Liver (tissue), 9 donors: ENCODE measurements around the gene CREB5. TPM values are rescaled to one million over a fixed set of nuclear protein-coding genes. Genes with fewer than 3 reads are reported as not detected.

Experiments used
- DNase-seq: peaks from one replicate; pipeline ENCODE4 v3.0.0-alpha.2; 2017; ENCODE audit warnings: low spot score
- H3K27ac ChIP-seq, 2 donors: one replicate each; pipeline ENCODE4 v1.7.0; 2013; ENCODE audit warnings: inconsistent platforms in 2 of 2, low read length in 2 of 2, control low read depth in 1 of 2, low read depth in 1 of 2, mild to moderate bottlenecking in 1 of 2
- H3K27me3 ChIP-seq, 4 donors: one replicate each; pipeline versions ENCODE4 v1.6.1 to v1.7.0; 2013; ENCODE audit warnings: low read length in 3 of 4, inconsistent platforms in 1 of 4, mild to moderate bottlenecking in 1 of 4, moderate library complexity in 1 of 4; ENCODE audit not compliant: control insufficient read depth in 4 of 4, insufficient read depth in 4 of 4
- H3K36me3 ChIP-seq, 4 donors: one replicate each; pipeline versions ENCODE4 v1.6.1 to v1.7.0; 2013; ENCODE audit warnings: low read length in 3 of 4, mild to moderate bottlenecking in 3 of 4, low read depth in 1 of 4, moderate library complexity in 1 of 4; ENCODE audit not compliant: control insufficient read depth in 4 of 4, insufficient read depth in 3 of 4
- H3K4me1 ChIP-seq, 4 donors: one replicate each; pipeline versions ENCODE4 v1.6.1 to v1.7.0; 2013; ENCODE audit warnings: low read length in 3 of 4, mild to moderate bottlenecking in 3 of 4, moderate library complexity in 1 of 4; ENCODE audit not compliant: control insufficient read depth in 4 of 4, insufficient read depth in 4 of 4
- H3K4me3 ChIP-seq, 3 donors: one replicate each; pipeline versions ENCODE4 v1.6.1 to v1.7.0; 2013; ENCODE audit warnings: low read length in 3 of 3, control low read depth in 1 of 3, low read depth in 1 of 3, mild to moderate bottlenecking in 1 of 3
- H3K9ac ChIP-seq, 2 donors: one replicate each; pipeline ENCODE4 v1.7.0; 2013; ENCODE audit warnings: low read length in 2 of 2, mild to moderate bottlenecking in 2 of 2, moderate library complexity in 2 of 2, control low read depth in 1 of 2, low read depth in 1 of 2
- H3K9me3 ChIP-seq, 4 donors: one replicate each; pipeline versions ENCODE4 v1.6.1 to v1.7.0; 2013; ENCODE audit warnings: low read length in 3 of 4; ENCODE audit not compliant: control insufficient read depth in 4 of 4
- ATF3 ChIP-seq: IDR thresholded peaks from 2 replicates; pipeline ENCODE4 v1.6.1; 2016; ENCODE audit warnings: antibody characterized with exemption
- EGR1 ChIP-seq, 2 donors: IDR thresholded peaks; 2 replicates each; pipeline ENCODE4 v1.6.1; 2016 to 2018; ENCODE audit warnings: antibody characterized with exemption in 2 of 2, low read depth in 2 of 2
- FOXA1 ChIP-seq: IDR thresholded peaks from 2 replicates; pipeline ENCODE4 v1.6.1; 2016; ENCODE audit warnings: antibody characterized with exemption
- GABPA ChIP-seq, 2 donors: IDR thresholded peaks in 1 of 2; conservative IDR thresholded peaks in 1 of 2; 2 replicates each; pipeline ENCODE4 v1.6.1; 2016; ENCODE audit warnings: antibody characterized with exemption in 2 of 2, mild to moderate bottlenecking in 1 of 2, moderate library complexity in 1 of 2
- HNF4A ChIP-seq, 2 donors: conservative IDR thresholded peaks; 2 replicates each; pipeline ENCODE4 v1.6.1; 2016; ENCODE audit warnings: antibody characterized with exemption in 2 of 2, mild to moderate bottlenecking in 2 of 2
- JUND ChIP-seq, 2 donors: IDR thresholded peaks; 2 replicates each; pipeline ENCODE4 v1.6.1; 2016; ENCODE audit warnings: antibody characterized with exemption in 2 of 2
- NR2F2 ChIP-seq: IDR thresholded peaks from 2 replicates; pipeline ENCODE4 v1.6.1; 2016; ENCODE audit warnings: antibody characterized with exemption
- RXRA ChIP-seq, 2 donors: IDR thresholded peaks; 2 replicates each; pipeline ENCODE4 v1.6.1; 2017 to 2018; ENCODE audit warnings: antibody characterized with exemption in 2 of 2, mild to moderate bottlenecking in 1 of 2
- SP1 ChIP-seq: IDR thresholded peaks from 2 replicates; pipeline ENCODE4 v1.6.1; 2018; ENCODE audit warnings: antibody characterized with exemption, mild to moderate bottlenecking
- TAF1 ChIP-seq: conservative IDR thresholded peaks from 2 replicates; pipeline ENCODE4 v1.6.1; 2016; ENCODE audit warnings: antibody characterized with exemption, mild to moderate bottlenecking
- WGBS: extraction: QIAGEN DNeasy Blood & Tissue Kit; methylation state at CpG from one replicate; pipeline ENCODE4 v1.1.7; 2013; 5-methylcytosine and 5-hydroxymethylcytosine counted together
- polyA plus RNA-seq, 2 donors: library from polyadenylated mRNA; stranded (reverse) in 1 of 2; unstranded in 1 of 2; fragments of 200-250 nt in 1 of 2; fragments of >200 nt in 1 of 2; fragmentation: Nextera tagmentation in 1 of 2; extraction: Ambion mirVana in 1 of 2; gene quantifications; one replicate each; pipeline versions ENCODE4 v1.2.1 to v1.2.3, GENCODE V29; 2013 to 2015
- total RNA-seq, 2 donors: library from RNA; depleted of rRNA; stranded (reverse); fragments of >200 nt; gene quantifications; one replicate each; pipeline ENCODE4 v1.2.3, GENCODE V29; 2014
- TF ChIP-seq, protein P1 (sequence below): fragments of 150-350 bp; IDR thresholded peaks from 2 replicates; pipeline ENCODE4 v1.5.1; 2017; ENCODE audit warnings: improper control_type of control experiment, low read depth, low read length; ENCODE audit not compliant: missing input control
- TF ChIP-seq, protein P2 (sequence below): IDR thresholded peaks from 2 replicates; pipeline ENCODE4 v1.6.1; 2016; ENCODE audit warnings: antibody characterized with exemption, mild to moderate bottlenecking
- donor health status: healthy.
- donor health status: healthy.
- donor health status: healthy.
- donor health status: healthy.
- donor health status: healthy.

CREB5 gene
- total and polyA plus RNA-seq, 4 donors: 0.25 to 0.92 (median 0.67) TPM

DNA sequence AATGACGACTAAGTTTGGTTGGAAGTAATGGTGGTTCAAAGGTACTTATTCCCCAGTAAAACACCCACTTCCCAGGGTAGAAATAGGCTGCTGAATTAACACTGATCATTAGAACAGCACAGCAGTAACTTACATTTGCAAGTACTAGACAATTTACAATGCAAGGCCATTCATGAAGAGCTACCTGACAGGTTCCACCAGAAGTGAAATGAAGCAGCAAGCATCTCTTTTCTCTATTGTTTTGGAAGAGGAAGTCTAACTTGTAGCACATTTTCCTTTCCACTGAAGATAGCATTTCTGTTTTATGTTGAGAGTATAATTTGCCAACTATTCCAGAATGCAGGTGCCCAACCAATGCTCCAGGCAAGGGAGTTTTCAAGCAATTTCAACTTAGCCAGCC, 145.9 kb downstream of the CREB5 start:
- H3K4me1 ChIP-seq: no peaks in the 10 kb centered on the region
- H3K27me3 ChIP-seq: peaks cover 0 to 15% (median 2%) of the 10 kb centered on the region in 4 donors
- no peaks in the 10 kb centered on the region for H3K36me3 ChIP-seq
- no peak for TF ChIP-seq HNF4A (conservative IDR thresholded peaks at IDR 0.05)
- TF ChIP-seq RXRA (IDR thresholded peaks at IDR 0.05): no peak
- TF ChIP-seq JUND (IDR thresholded peaks at IDR 0.05): no peak
- TF ChIP-seq ATF3: no peak
- no peak for TF ChIP-seq EGR1 (IDR thresholded peaks at IDR 0.05; ENCODE audit: low read depth in 2 of 2)
- TF ChIP-seq FOXA1: no peak
- no peak for TF ChIP-seq NR2F2
- TF ChIP-seq GABPA (IDR thresholded peaks at IDR 0.05 in 1 of 2, conservative IDR thresholded peaks at IDR 0.05 in 1 of 2): no peak
- no peak for TF ChIP-seq SP1
- TF ChIP-seq TAF1: no peak
- no peak overlapping the region for H3K9ac ChIP-seq
- 50% methylated on average over 1 of the region's 1 CpG for WGBS
- H3K4me3 ChIP-seq: no peak overlapping the region
- DNase-seq: no peak
- H3K9me3 ChIP-seq: peaks cover 0 to 4% (median 2%) of the 10 kb centered on the region in 4 donors
- no peak overlapping the region for H3K27ac ChIP-seq

DNA sequence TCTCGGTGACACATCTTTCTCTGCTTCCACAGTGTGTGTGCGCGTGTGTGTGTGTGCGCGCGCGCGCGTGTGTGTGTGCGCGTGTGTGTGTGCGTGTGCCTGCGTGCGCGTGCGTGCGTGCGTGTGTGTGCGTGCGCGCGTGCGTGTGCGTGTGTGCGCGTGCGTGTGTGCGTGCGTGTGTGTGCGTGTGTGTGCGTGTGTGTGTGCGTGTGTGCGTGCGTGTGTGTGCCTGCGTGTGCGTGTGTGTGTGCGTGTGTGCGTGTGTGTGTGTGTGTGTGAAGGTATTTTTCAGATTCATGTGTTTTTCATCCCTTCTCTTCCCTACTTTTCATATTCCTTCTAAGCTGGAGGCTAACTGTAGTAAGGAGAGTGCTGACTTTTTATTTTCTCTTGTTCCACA, 148.4 kb downstream of the CREB5 start:
- DNase-seq: no peak
- 84% methylated on average over 38 of the region's 38 CpGs for WGBS

More for the DNA sequence above, 148.4 kb downstream of the CREB5 start:
- Histone ChIP-seq H3K36me3 (no peaks in the 10 kb centered on the region), H3K9me3 (peaks cover 0 to 4% (median 2%) of the 10 kb centered on the region in 4 donors), H3K4me3 (no peak overlapping the region), H3K4me1 (no peaks in the 10 kb centered on the region), H3K27ac (no peak overlapping the region), H3K9ac (no peak overlapping the region), H3K27me3 (peaks cover 0 to 24% (median 2%) of the 10 kb centered on the region in 4 donors)
- TF ChIP-seq HNF4A (conservative IDR thresholded peaks at IDR 0.05): no peak
- TF ChIP-seq TAF1: no peak
- no peak for TF ChIP-seq FOXA1
- TF ChIP-seq, protein P1, sequence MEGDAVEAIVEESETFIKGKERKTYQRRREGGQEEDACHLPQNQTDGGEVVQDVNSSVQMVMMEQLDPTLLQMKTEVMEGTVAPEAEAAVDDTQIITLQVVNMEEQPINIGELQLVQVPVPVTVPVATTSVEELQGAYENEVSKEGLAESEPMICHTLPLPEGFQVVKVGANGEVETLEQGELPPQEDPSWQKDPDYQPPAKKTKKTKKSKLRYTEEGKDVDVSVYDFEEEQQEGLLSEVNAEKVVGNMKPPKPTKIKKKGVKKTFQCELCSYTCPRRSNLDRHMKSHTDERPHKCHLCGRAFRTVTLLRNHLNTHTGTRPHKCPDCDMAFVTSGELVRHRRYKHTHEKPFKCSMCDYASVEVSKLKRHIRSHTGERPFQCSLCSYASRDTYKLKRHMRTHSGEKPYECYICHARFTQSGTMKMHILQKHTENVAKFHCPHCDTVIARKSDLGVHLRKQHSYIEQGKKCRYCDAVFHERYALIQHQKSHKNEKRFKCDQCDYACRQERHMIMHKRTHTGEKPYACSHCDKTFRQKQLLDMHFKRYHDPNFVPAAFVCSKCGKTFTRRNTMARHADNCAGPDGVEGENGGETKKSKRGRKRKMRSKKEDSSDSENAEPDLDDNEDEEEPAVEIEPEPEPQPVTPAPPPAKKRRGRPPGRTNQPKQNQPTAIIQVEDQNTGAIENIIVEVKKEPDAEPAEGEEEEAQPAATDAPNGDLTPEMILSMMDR: no peak
- TF ChIP-seq JUND (IDR thresholded peaks at IDR 0.05): no peak
- TF ChIP-seq, protein P2, sequence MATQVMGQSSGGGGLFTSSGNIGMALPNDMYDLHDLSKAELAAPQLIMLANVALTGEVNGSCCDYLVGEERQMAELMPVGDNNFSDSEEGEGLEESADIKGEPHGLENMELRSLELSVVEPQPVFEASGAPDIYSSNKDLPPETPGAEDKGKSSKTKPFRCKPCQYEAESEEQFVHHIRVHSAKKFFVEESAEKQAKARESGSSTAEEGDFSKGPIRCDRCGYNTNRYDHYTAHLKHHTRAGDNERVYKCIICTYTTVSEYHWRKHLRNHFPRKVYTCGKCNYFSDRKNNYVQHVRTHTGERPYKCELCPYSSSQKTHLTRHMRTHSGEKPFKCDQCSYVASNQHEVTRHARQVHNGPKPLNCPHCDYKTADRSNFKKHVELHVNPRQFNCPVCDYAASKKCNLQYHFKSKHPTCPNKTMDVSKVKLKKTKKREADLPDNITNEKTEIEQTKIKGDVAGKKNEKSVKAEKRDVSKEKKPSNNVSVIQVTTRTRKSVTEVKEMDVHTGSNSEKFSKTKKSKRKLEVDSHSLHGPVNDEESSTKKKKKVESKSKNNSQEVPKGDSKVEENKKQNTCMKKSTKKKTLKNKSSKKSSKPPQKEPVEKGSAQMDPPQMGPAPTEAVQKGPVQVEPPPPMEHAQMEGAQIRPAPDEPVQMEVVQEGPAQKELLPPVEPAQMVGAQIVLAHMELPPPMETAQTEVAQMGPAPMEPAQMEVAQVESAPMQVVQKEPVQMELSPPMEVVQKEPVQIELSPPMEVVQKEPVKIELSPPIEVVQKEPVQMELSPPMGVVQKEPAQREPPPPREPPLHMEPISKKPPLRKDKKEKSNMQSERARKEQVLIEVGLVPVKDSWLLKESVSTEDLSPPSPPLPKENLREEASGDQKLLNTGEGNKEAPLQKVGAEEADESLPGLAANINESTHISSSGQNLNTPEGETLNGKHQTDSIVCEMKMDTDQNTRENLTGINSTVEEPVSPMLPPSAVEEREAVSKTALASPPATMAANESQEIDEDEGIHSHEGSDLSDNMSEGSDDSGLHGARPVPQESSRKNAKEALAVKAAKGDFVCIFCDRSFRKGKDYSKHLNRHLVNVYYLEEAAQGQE: no peak
